AG09319 (cell line): ENCODE data around the gene BAZ1B.
"Not testable (repeated sequence)": the region's sequence is repeated elsewhere in the genome, so short reads cannot be mapped to it uniquely, and the experiment has no call there.

ENCODE experiments used
- DNase-seq: peaks from one replicate; pipeline ENCODE4 v3.0.0-alpha.2; 2010; ENCODE audit warnings: low read depth; ENCODE audit errors: extremely low read depth
- CTCF ChIP-seq: IDR thresholded peaks from 2 replicates; pipeline ENCODE4 v1.5.1; 2011; ENCODE audit warnings: low read depth, mild to moderate bottlenecking, inconsistent platforms, low read length, moderate library complexity

The BAZ1B gene

GRCh38 chr7:73483171-73483570, 38.9 kb downstream of the BAZ1B start:
- no peak for DNase-seq
- TF ChIP-seq CTCF: no peak

GRCh38 chr7:73482746-73483145, 39.3 kb downstream of the BAZ1B start:
- no peak for TF ChIP-seq CTCF
- no peak for DNase-seq

- DNase-seq: not testable (repeated sequence)
Measured at GRCh38 chr7:73481521-73481920, 40.6 kb downstream of the BAZ1B start.

- DNase-seq: no peak
- TF ChIP-seq CTCF: no peak
Measured at GRCh38 chr7:73478549-73478948, 43.5 kb downstream of the BAZ1B start.

- DNase-seq: no peak
- no peak for TF ChIP-seq CTCF
Measured at GRCh38 chr7:73477376-73477775, 44.7 kb downstream of the BAZ1B start.

GRCh38 chr7:73470208-73470607, 51.9 kb downstream of the BAZ1B start:
- no peak for DNase-seq
- TF ChIP-seq CTCF: no peak

- DNase-seq: not testable (repeated sequence)
Measured at GRCh38 chr7:73467046-73467445, 55.0 kb downstream of the BAZ1B start.

- no peak for TF ChIP-seq CTCF
- no peak for DNase-seq
Measured at GRCh38 chr7:73466112-73466511, 56.0 kb downstream of the BAZ1B start.

- no peak for DNase-seq
Measured at GRCh38 chr7:73463966-73464365, 58.1 kb downstream of the BAZ1B start.

More at GRCh38 chr7:73463966-73464365, 58.1 kb downstream of the BAZ1B start:
- no peak for TF ChIP-seq CTCF
